ENCODE measurements around the gene DEXI. TPM values are rescaled to one million over a fixed set of nuclear protein-coding genes. Genes with fewer than 3 reads are reported as not detected.

The DEXI gene
- total and polyA plus RNA-seq, 9 of the 15 experiments (the other 6 are each of a cell fraction or from before 2014, with no cell fraction given): 2.9 to 40.1 (median 22.0) TPM

- no peak for TF ChIP-seq RBM39 (optimal IDR thresholded peaks at IDR 0.05; ENCODE audit: low read depth, low read length)
- no peak for TF ChIP-seq HOXB6 (CRISPR knock-in tag; IDR thresholded peaks at IDR 0.05; ENCODE audit: borderline replicate concordance)
These were observed 2.2 kb upstream of the DEXI start, which contains the start of gene CLEC16A (continued) for GRCh38 chr16:10944249-10945064.

- BruUV-seq (replicated peaks): no TSS peak
- Histone ChIP-seq H3K9me1 (ENCODE audit: control insufficient read depth, insufficient read depth, low read length) (peaks cover 16% of the 10 kb centered on the region), H3K9me3 (replicated peaks; ENCODE audit: control insufficient read depth, insufficient read depth, low read depth, low read length) (no peaks in the 10 kb centered on the region), H3K9ac (ENCODE audit: insufficient read depth in 1 of 2, low read depth in 2 of 2, low read length in 2 of 2) (peak overlapping the region in 1 of 2 experiments; percentile 62; a peak in 2 of 4 replicates), H3K36me3 (ENCODE audit: control insufficient read depth, insufficient read depth, low read length) (peaks cover 24% of the 10 kb centered on the region; the same call in 2 of the 3 replicates), H3K27me3 (ENCODE audit: control insufficient read depth in 2 of 2, insufficient read depth in 2 of 2, low read length in 2 of 2) (no peaks in the 10 kb centered on the region), H3K79me2 (ENCODE audit: control insufficient read depth, insufficient read depth, low read length) (peaks cover 73% of the 10 kb centered on the region), H3K4me1 (replicated peaks in 1 of 2; ENCODE audit: control insufficient read depth in 2 of 2, insufficient read depth in 2 of 2, low read length in 2 of 2) (peaks cover 51 to 66% of the 10 kb centered on the region in 2 experiments), H3K4me2 (ENCODE audit: insufficient read depth, low read length) (peak overlapping the region; percentile 81), H2AFZ (ENCODE audit: low read depth, low read length) (peak overlapping the region; percentile 94), H3K4me3 (peak overlapping the region; percentile 64), H3K27ac (ENCODE audit: extremely low read depth, low read depth, low read length) (peak overlapping the region; percentile 62), H4K20me1 (replicated peaks; ENCODE audit: control insufficient read depth, insufficient read depth, low read length) (peaks cover 49% of the 10 kb centered on the region)
- in situ Hi-C loops (cut with MboI) (no loop called here), intact Hi-C loops (cut with micrococcal nuclease) (no loop called here)
- no peak for FAIRE-seq
- no peak for ATAC-seq
- WGBS (ENCODE audit: insufficient coverage, low coverage, missing lambda C conversion rate): 55% methylated on average over 6 of the region's 7 CpGs
- DNase-seq (ENCODE audit: extremely low read depth in 1 of 4, low spot score in 3 of 4): peak in 1 of 4 experiments; percentile 20
- CTCF ChIA-PET (ENCODE audit: low intra/inter-chr PET ratio): no interaction called here
- POLR2A ChIA-PET: interaction anchor here (0.7 kb wide), 1 partner anchor 303 kb away, joined by 3 read pairs; no protein-coding TSS in a partner anchor
- TF ChIP-seq JUNB (CRISPR knock-in tag; conservative IDR thresholded peaks at IDR 0.05): no peak
- no peak for TF ChIP-seq VEZF1 (CRISPR knock-in tag; IDR thresholded peaks at IDR 0.05)
- no peak for TF ChIP-seq HDAC2 (IDR thresholded peaks at IDR 0.05)
- TF ChIP-seq PHTF2 (CRISPR knock-in tag; IDR thresholded peaks at IDR 0.05): no peak
- TF ChIP-seq ATF4 (CRISPR knock-in tag; IDR thresholded peaks at IDR 0.05): no peak
- TF ChIP-seq CCNT2 (IDR thresholded peaks at IDR 0.05; ENCODE audit: borderline replicate concordance, extremely low read depth, insufficient read length, low read depth, low read length): no peak
- TF ChIP-seq DACH1 (IDR thresholded peaks at IDR 0.05; ENCODE audit: partially characterized antibody): no peak
- no peak for TF ChIP-seq ZKSCAN1 (IDR thresholded peaks at IDR 0.05; ENCODE audit: low read depth, low read length)
- TF ChIP-seq E2F3 (CRISPR knock-in tag; IDR thresholded peaks at IDR 0.05): no peak
- TF ChIP-seq ZBTB11 (CRISPR knock-in tag; IDR thresholded peaks at IDR 0.05): no peak
- TF ChIP-seq MECOM (CRISPR knock-in tag; IDR thresholded peaks at IDR 0.05): no peak
- no peak for TF ChIP-seq RAD21 (CRISPR knock-in tag; conservative IDR thresholded peaks at IDR 0.05 in 1 of 2, IDR thresholded peaks at IDR 0.05 in 1 of 2)
These were observed 741 bp upstream of the DEXI start for GRCh38 chr16:10943064-10943353.

Data from K562 (cell line).